Measurements from ENCODE around the gene PCSK7. TPM values are rescaled to one million over a fixed set of nuclear protein-coding genes. Genes with fewer than 3 reads are reported as not detected.

The PCSK7 gene
- polyA plus RNA-seq, 1 donor (not counting 4 experiments of a cell fraction or from before 2014, with no cell fraction given) = 32.9 TPM

- Histone ChIP-seq H3K27ac (ENCODE audit: control insufficient read depth, insufficient read depth, low read length) (no peak overlapping the region), H3K9me1 (ENCODE audit: control insufficient read depth, extremely low read depth, insufficient read depth, low read length) (no peaks in the 10 kb centered on the region), H2AFZ (ENCODE audit: control insufficient read depth, low read length) (no peak overlapping the region), H3K9ac (ENCODE audit: control insufficient read depth, extremely low read depth, insufficient read depth, low read length) (no peak overlapping the region), H3K27me3 (ENCODE audit: control insufficient read depth, extremely low read depth, insufficient read depth, low read length) (no peaks in the 10 kb centered on the region), H3K4me2 (ENCODE audit: control insufficient read depth, extremely low read depth, insufficient read depth, low read depth, low read length) (no peak overlapping the region), H3K36me3 (ENCODE audit: control insufficient read depth in 2 of 2, extremely low read depth in 1 of 2, insufficient read depth in 2 of 2, low read length in 2 of 2) (peaks cover 2 to 5% of the 10 kb centered on the region in 2 experiments), H3K9me3 (ENCODE audit: control insufficient read depth, low read depth, low read length) (no peaks in the 10 kb centered on the region), H4K20me1 (ENCODE audit: control insufficient read depth, extremely low read depth, insufficient read depth, low read length) (no peaks in the 10 kb centered on the region), H3K4me3 (ENCODE audit: control insufficient read depth in 2 of 3, extremely low read depth in 1 of 3, insufficient read depth in 2 of 3, low read depth in 1 of 3, low read length in 3 of 3) (no peak overlapping the region), H3K79me2 (ENCODE audit: control insufficient read depth, insufficient read depth, low read length) (no peaks in the 10 kb centered on the region), H3K4me1 (ENCODE audit: control insufficient read depth, extremely low read depth, insufficient read depth, low read length) (peaks cover 26% of the 10 kb centered on the region)
- no peak for TF ChIP-seq EZH2 (IDR thresholded peaks at IDR 0.05; ENCODE audit: low read length)
- TF ChIP-seq, protein P1, sequence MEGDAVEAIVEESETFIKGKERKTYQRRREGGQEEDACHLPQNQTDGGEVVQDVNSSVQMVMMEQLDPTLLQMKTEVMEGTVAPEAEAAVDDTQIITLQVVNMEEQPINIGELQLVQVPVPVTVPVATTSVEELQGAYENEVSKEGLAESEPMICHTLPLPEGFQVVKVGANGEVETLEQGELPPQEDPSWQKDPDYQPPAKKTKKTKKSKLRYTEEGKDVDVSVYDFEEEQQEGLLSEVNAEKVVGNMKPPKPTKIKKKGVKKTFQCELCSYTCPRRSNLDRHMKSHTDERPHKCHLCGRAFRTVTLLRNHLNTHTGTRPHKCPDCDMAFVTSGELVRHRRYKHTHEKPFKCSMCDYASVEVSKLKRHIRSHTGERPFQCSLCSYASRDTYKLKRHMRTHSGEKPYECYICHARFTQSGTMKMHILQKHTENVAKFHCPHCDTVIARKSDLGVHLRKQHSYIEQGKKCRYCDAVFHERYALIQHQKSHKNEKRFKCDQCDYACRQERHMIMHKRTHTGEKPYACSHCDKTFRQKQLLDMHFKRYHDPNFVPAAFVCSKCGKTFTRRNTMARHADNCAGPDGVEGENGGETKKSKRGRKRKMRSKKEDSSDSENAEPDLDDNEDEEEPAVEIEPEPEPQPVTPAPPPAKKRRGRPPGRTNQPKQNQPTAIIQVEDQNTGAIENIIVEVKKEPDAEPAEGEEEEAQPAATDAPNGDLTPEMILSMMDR (optimal IDR thresholded peaks at IDR 0.05 in 1 of 3, IDR thresholded peaks at IDR 0.05 in 1 of 3, conservative IDR thresholded peaks at IDR 0.05 in 1 of 3; ENCODE audit: extremely low read depth in 1 of 3, insufficient read depth in 2 of 3, low read length in 3 of 3) = no peak
- dilution Hi-C loops (cut with MboI; ENCODE audit: extremely low pct_ligation_motif_present, low sequenced_read_pairs) = no loop called here
- no peak for FAIRE-seq
- DNase-seq (ENCODE audit: low read depth, low spot score) = no peak
These were observed 55.7 kb downstream of the PCSK7 start for GRCh38 chr11:117176186-117176585.

- Histone ChIP-seq H3K4me2 (ENCODE audit: control insufficient read depth, extremely low read depth, insufficient read depth, low read depth, low read length) (no peak overlapping the region), H3K9me1 (ENCODE audit: control insufficient read depth, extremely low read depth, insufficient read depth, low read length) (no peaks in the 10 kb centered on the region), H3K4me3 (ENCODE audit: control insufficient read depth in 2 of 3, extremely low read depth in 1 of 3, insufficient read depth in 2 of 3, low read depth in 1 of 3, low read length in 3 of 3) (no peak overlapping the region), H3K36me3 (ENCODE audit: control insufficient read depth in 2 of 2, extremely low read depth in 1 of 2, insufficient read depth in 2 of 2, low read length in 2 of 2) (peaks cover 2 to 4% of the 10 kb centered on the region in 2 experiments), H3K79me2 (ENCODE audit: control insufficient read depth, insufficient read depth, low read length) (no peaks in the 10 kb centered on the region), H3K27me3 (ENCODE audit: control insufficient read depth, extremely low read depth, insufficient read depth, low read length) (no peaks in the 10 kb centered on the region), H3K9me3 (ENCODE audit: control insufficient read depth, low read depth, low read length) (no peaks in the 10 kb centered on the region), H3K4me1 (ENCODE audit: control insufficient read depth, extremely low read depth, insufficient read depth, low read length) (peaks cover 26% of the 10 kb centered on the region), H2AFZ (ENCODE audit: control insufficient read depth, low read length) (no peak overlapping the region), H3K9ac (ENCODE audit: control insufficient read depth, extremely low read depth, insufficient read depth, low read length) (no peak overlapping the region), H3K27ac (ENCODE audit: control insufficient read depth, insufficient read depth, low read length) (no peak overlapping the region), H4K20me1 (ENCODE audit: control insufficient read depth, extremely low read depth, insufficient read depth, low read length) (no peaks in the 10 kb centered on the region)
- FAIRE-seq (no peak), DNase-seq (ENCODE audit: low read depth, low spot score) (no peak)
- TF ChIP-seq EZH2 (IDR thresholded peaks at IDR 0.05; ENCODE audit: low read length) = no peak
- TF ChIP-seq, protein P1 (optimal IDR thresholded peaks at IDR 0.05 in 1 of 3, IDR thresholded peaks at IDR 0.05 in 1 of 3, conservative IDR thresholded peaks at IDR 0.05 in 1 of 3; ENCODE audit: extremely low read depth in 1 of 3, insufficient read depth in 2 of 3, low read length in 3 of 3) = no peak
- dilution Hi-C loops (cut with MboI; ENCODE audit: extremely low pct_ligation_motif_present, low sequenced_read_pairs) = no loop called here
These were observed 56.1 kb downstream of the PCSK7 start for GRCh38 chr11:117175781-117176180.

Measured in keratinocyte (primary cell).